GM21737 (cell line): ENCODE measurements around the gene FKBP1A.

Experiments used
- ATAC-seq: cut with Tn5 transposase; IDR thresholded peaks from one replicate; pipeline ENCODE4 v1.9.1; 2021; ENCODE audit warnings: mild to moderate bottlenecking, moderate library complexity; ENCODE audit not compliant: unreplicated experiment

The FKBP1A gene

GRCh38 chr20:1388741-1389483 lies 3.9 kb downstream of the FKBP1A start:
- ATAC-seq = no peak

- ATAC-seq = no peak
Observed at GRCh38 chr20:1388253-1388652, 4.6 kb downstream of the FKBP1A start.

GRCh38 chr20:1386323-1386722 lies 6.5 kb downstream of the FKBP1A start:
- no peak for ATAC-seq

GRCh38 chr20:1383623-1384404 lies 9.0 kb downstream of the FKBP1A start:
- no peak for ATAC-seq

GRCh38 chr20:1382670-1383069 lies 10.2 kb downstream of the FKBP1A start:
- ATAC-seq = no peak

GRCh38 chr20:1381753-1382591 lies 10.9 kb downstream of the FKBP1A start:
- ATAC-seq = no peak

- no peak for ATAC-seq
Observed at GRCh38 chr20:1378735-1379125, 14.1 kb downstream of the FKBP1A start.

GRCh38 chr20:1377984-1378734 lies 14.7 kb downstream of the FKBP1A start:
- ATAC-seq = no peak

- ATAC-seq = no peak
Observed at GRCh38 chr20:1377341-1377871, 15.4 kb downstream of the FKBP1A start.

GRCh38 chr20:1376408-1377270 lies 16.2 kb downstream of the FKBP1A start:
- ATAC-seq = no peak

GRCh38 chr20:1376007-1376406 lies 16.8 kb downstream of the FKBP1A start:
- no peak for ATAC-seq

GRCh38 chr20:1375515-1375914 lies 17.3 kb downstream of the FKBP1A start:
- no peak for ATAC-seq

GRCh38 chr20:1374246-1374645 lies 18.6 kb downstream of the FKBP1A start:
- ATAC-seq = no peak

GRCh38 chr20:1373614-1374013 lies 19.2 kb downstream of the FKBP1A start:
- no peak for ATAC-seq

GRCh38 chr20:1373036-1373435 lies 19.8 kb downstream of the FKBP1A start:
- ATAC-seq = no peak

- ATAC-seq = no peak
Observed at GRCh38 chr20:1371830-1372539, 20.9 kb downstream of the FKBP1A start.

GRCh38 chr20:1371202-1371782 lies 21.6 kb downstream of the FKBP1A start:
- ATAC-seq = no peak

- ATAC-seq = no peak
Observed at GRCh38 chr20:1370548-1371110, 22.2 kb downstream of the FKBP1A start.
